Smooth muscle cell (in vitro differentiated cells): Measurements from ENCODE around the gene CHRNB4. TPM values are rescaled to one million over a fixed set of nuclear protein-coding genes. Genes with fewer than 3 reads are reported as not detected.
"Not testable (repeated sequence)": the region's sequence is repeated elsewhere in the genome, so short reads cannot be mapped to it uniquely, and the experiment has no call there.

ENCODE experiments used
- DNase-seq: peaks from one replicate; lab custom pipeline; 2025; ENCODE audit not compliant: unreplicated experiment; lab: John Stamatoyannopoulos, UW
- H2AFZ ChIP-seq: fragments of 200-600 bp; sonication (generic); 2 replicates; pipeline ENCODE4 v1.6.0; 2016; ENCODE audit warnings: antibody characterized with exemption, low read depth, mild to moderate bottlenecking
- H3F3A ChIP-seq: fragments of 200-600 bp; sonication (generic); 2 replicates; pipeline ENCODE4 v1.6.0; 2017; ENCODE audit warnings: antibody characterized with exemption, low read depth
- H3K27ac ChIP-seq: fragments of 200-600 bp; sonication (generic); 2 replicates; pipeline ENCODE4 v1.5.1; 2016; ENCODE audit warnings: low read depth, mild to moderate bottlenecking
- H3K27me3 ChIP-seq: fragments of 200-600 bp; sonication (generic); 2 replicates; pipeline ENCODE4 v1.6.1; 2016; ENCODE audit warnings: low read depth, mild to moderate bottlenecking
- H3K36me3 ChIP-seq: fragments of 200-600 bp; sonication (generic); 2 replicates; pipeline ENCODE4 v1.5.1; 2016; ENCODE audit warnings: low read depth
- H3K4me1 ChIP-seq: fragments of 200-600 bp; sonication (generic); 2 replicates; pipeline ENCODE4 v1.5.1; 2016; ENCODE audit warnings: low read depth
- H3K4me2 ChIP-seq: fragments of 200-600 bp; sonication (generic); 2 replicates; pipeline ENCODE4 v1.6.0; 2016; ENCODE audit warnings: mild to moderate bottlenecking
- H3K4me3 ChIP-seq: fragments of 200-600 bp; sonication (generic); 2 replicates; pipeline ENCODE4 v1.5.1; 2016; ENCODE audit warnings: mild to moderate bottlenecking
- H3K79me2 ChIP-seq: fragments of 200-600 bp; sonication (generic); 2 replicates; pipeline ENCODE4 v1.6.0; 2016; ENCODE audit warnings: low read depth, mild to moderate bottlenecking
- H3K9ac ChIP-seq: fragments of 200-600 bp; sonication (generic); 2 replicates; pipeline ENCODE4 v1.6.0; 2016; ENCODE audit warnings: low read depth
- H3K9me3 ChIP-seq: fragments of 200-600 bp; sonication (generic); replicated peaks from 2 replicates; pipeline ENCODE4 v1.5.1; 2016; ENCODE audit warnings: low read depth
- H4K20me1 ChIP-seq: fragments of 200-600 bp; sonication (generic); 2 replicates; pipeline ENCODE4 v1.6.0; 2016; ENCODE audit warnings: low read depth
- WGBS: methylation state at CpG from one replicate; pipeline ENCODE4 v1.1.7; 2016; ENCODE audit warnings: low lambda C conversion rate; 5-methylcytosine and 5-hydroxymethylcytosine counted together
- polyA plus RNA-seq: library from polyadenylated mRNA; unstranded; fragments of >200 nt; fragmentation: Nextera tagmentation; extraction: Ambion mirVana; gene quantifications from 2 replicates; pipeline ENCODE4 v1.2.1, GENCODE V29; 2016
- total RNA-seq: library from RNA; depleted of rRNA; stranded (reverse); fragments of >200 nt; gene quantifications from 2 replicates; pipeline ENCODE4 v1.2.3, GENCODE V29; 2014
- TF ChIP-seq, protein P1 (sequence below): fragments of 200-600 bp; sonication (generic); IDR thresholded peaks from 2 replicates; pipeline ENCODE4 v1.5.1; 2017; ENCODE audit warnings: borderline replicate concordance, mild to moderate bottlenecking, antibody characterized with exemption; ENCODE audit not compliant: insufficient read depth, poor library complexity, severe bottlenecking

The CHRNB4 gene
- total and polyA plus RNA-seq, 2 experiments from 2014 or later: not detected

DNA sequence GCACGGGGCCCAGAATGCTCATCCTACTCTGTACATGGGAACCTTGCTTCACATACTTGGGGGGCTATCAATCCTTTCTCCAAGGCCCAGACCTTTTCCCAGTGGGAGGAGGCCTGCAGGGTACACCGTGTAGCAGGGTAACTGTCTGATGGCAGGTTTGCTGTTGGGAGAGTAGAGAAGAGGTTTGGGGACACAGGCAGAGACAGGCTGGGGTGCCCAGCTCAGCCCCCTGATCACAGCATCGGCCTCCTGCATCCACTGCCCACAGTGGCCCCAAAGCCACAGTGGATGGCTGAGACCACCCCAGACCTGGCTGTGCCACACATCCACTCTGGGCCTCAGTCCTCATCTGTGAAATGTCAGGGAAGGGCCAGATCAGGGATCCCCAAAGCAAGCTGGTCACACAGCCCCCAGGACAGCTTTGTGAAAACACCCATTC, 25.8 kb downstream of the CHRNB4 start:
- Histone ChIP-seq H3K27me3 (peaks cover 16% of the 10 kb centered on the region), H3K79me2 (no peaks in the 10 kb centered on the region), H3K9me3 (no peaks in the 10 kb centered on the region), H3F3A (no peaks in the 10 kb centered on the region), H2AFZ (no peak overlapping the region), H3K4me1 (peaks cover 6% of the 10 kb centered on the region), H3K4me3 (no peak overlapping the region), H3K9ac (no peak overlapping the region), H3K36me3 (no peaks in the 10 kb centered on the region), H3K4me2 (no peak overlapping the region), H3K27ac (no peak overlapping the region), H4K20me1 (no peaks in the 10 kb centered on the region)
- TF ChIP-seq, protein P1, sequence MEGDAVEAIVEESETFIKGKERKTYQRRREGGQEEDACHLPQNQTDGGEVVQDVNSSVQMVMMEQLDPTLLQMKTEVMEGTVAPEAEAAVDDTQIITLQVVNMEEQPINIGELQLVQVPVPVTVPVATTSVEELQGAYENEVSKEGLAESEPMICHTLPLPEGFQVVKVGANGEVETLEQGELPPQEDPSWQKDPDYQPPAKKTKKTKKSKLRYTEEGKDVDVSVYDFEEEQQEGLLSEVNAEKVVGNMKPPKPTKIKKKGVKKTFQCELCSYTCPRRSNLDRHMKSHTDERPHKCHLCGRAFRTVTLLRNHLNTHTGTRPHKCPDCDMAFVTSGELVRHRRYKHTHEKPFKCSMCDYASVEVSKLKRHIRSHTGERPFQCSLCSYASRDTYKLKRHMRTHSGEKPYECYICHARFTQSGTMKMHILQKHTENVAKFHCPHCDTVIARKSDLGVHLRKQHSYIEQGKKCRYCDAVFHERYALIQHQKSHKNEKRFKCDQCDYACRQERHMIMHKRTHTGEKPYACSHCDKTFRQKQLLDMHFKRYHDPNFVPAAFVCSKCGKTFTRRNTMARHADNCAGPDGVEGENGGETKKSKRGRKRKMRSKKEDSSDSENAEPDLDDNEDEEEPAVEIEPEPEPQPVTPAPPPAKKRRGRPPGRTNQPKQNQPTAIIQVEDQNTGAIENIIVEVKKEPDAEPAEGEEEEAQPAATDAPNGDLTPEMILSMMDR: no peak
- WGBS: 89% methylated on average over 3 of the region's 3 CpGs
- no peak for DNase-seq

DNA sequence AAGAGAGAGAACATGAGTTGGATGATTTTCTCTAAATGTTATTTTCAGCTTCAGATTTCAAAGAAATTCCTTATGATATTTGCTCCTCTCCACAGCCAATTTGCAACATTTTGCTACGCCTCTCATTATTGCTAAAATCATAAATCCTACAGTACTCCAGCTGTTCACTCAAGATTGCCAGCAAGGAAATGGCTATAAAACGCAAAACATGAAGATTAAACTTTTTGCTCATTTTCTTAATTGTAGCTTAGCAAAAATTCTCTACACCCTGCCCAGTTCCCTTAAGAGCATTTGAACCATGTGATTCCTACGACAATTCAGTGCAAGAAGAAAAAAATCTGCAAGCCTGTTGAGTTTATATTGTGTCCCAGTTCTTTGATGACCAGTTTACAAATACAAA, 27.0 kb downstream of the CHRNB4 start:
- Histone ChIP-seq H3F3A (no peaks in the 10 kb centered on the region), H3K4me1 (no peaks in the 10 kb centered on the region), H3K27me3 (peaks cover 5% of the 10 kb centered on the region), H3K9me3 (no peaks in the 10 kb centered on the region), H3K79me2 (no peaks in the 10 kb centered on the region), H3K9ac (no peak overlapping the region), H3K36me3 (no peaks in the 10 kb centered on the region), H3K27ac (no peak overlapping the region), H4K20me1 (no peaks in the 10 kb centered on the region), H3K4me3 (no peak overlapping the region), H2AFZ (no peak overlapping the region), H3K4me2 (no peak overlapping the region)
- TF ChIP-seq, protein P1: no peak
- WGBS: 92% methylated on average over 3 of the region's 3 CpGs
- no peak for DNase-seq

DNA sequence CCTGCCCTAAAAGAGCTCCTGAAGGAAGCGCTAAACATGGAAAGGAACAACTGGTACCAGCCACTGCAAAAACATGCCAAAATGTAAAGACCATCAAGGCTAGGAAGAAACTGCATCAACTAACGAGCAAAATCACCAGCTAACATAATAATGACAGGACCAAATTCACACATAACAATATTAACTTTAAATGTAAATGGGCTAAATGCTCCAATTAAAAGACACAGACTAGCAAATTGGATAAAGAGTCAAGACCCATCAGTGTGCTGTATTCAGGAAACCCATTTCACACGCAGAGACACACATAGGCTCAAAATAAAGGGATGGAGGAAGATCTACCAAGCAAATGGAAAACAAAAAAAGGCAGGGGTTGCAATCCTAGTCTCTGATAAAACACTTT, 31.5 kb downstream of the CHRNB4 start:
- not testable (repeated sequence) for H3K79me2 ChIP-seq, H3K4me1 ChIP-seq, DNase-seq, H4K20me1 ChIP-seq, H3K4me3 ChIP-seq, H2AFZ ChIP-seq, H3K27ac ChIP-seq, H3K9me3 ChIP-seq, H3F3A ChIP-seq, H3K9ac ChIP-seq, H3K27me3 ChIP-seq, H3K36me3 ChIP-seq, H3K4me2 ChIP-seq
- WGBS: 86% methylated on average over 3 of the region's 3 CpGs

DNA sequence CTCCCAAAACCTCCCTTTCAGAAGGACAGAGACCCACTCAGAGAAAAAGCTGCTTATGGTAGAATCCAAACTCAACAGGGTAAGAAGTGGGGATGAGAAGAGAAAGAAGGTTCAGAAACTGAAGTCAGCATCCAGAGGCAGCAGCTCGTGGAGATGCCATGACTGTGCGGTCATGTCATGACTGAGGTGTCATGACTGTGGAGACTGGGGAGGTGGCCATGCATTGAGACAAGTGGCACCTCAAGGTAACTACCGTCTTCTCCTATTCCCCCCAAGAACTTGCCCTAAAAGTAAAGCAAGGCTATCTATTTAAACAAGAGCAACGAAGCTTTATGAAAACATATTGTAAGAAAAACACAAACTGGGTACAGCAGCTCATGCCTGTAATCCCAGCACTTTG, 35.3 kb downstream of the CHRNB4 start:
- H3K36me3 ChIP-seq: no peaks in the 10 kb centered on the region
- H3K4me1 ChIP-seq: no peaks in the 10 kb centered on the region
- no peak overlapping the region for H3K27ac ChIP-seq
- H3K9ac ChIP-seq: no peak overlapping the region
- DNase-seq: no peak
- no peaks in the 10 kb centered on the region for H3K9me3 ChIP-seq
- 94% methylated on average over 4 of the region's 4 CpGs for WGBS
- no peaks in the 10 kb centered on the region for H3K79me2 ChIP-seq
- no peak overlapping the region for H3K4me3 ChIP-seq
- no peaks in the 10 kb centered on the region for H3F3A ChIP-seq
- H4K20me1 ChIP-seq: no peaks in the 10 kb centered on the region
- TF ChIP-seq, protein P1: no peak
- no peak overlapping the region for H3K4me2 ChIP-seq
- H3K27me3 ChIP-seq: no peaks in the 10 kb centered on the region
- no peak overlapping the region for H2AFZ ChIP-seq
